C4-2B (cell line): ENCODE results near the gene ICA1L.
A peak's percentile ranks its signal among the peaks of the same experiment; 100 is the strongest.

Source experiments
- H3K27ac ChIP-seq: fragments of 450-650 bp; 2 replicates; pipeline ENCODE4 v1.5.1; 2017
- CTCF ChIP-seq: fragments of 450-650 bp; conservative IDR thresholded peaks from 2 replicates; pipeline ENCODE4 v1.5.1; 2017; ENCODE audit warnings: mild to moderate bottlenecking
- ZFX ChIP-seq: fragments of 450-650 bp; IDR thresholded peaks from 2 replicates; pipeline ENCODE4 v1.6.1; 2017

ICA1L gene

GRCh38 chr2:202841090-202841867, 30.3 kb downstream of the ICA1L start:
- no peak for TF ChIP-seq ZFX
- TF ChIP-seq CTCF: no peak
- H3K27ac ChIP-seq: no peak overlapping the region

GRCh38 chr2:202831242-202832220, 40.0 kb downstream of the ICA1L start:
- TF ChIP-seq ZFX: no peak
- TF ChIP-seq CTCF: peak; percentile 81
- no peak overlapping the region for H3K27ac ChIP-seq

- H3K27ac ChIP-seq: no peak overlapping the region
- TF ChIP-seq CTCF (no peak), ZFX (no peak)
Observed at GRCh38 chr2:202824901-202825300, 46.7 kb downstream of the ICA1L start.

- no peak for TF ChIP-seq CTCF
- TF ChIP-seq ZFX: no peak
- no peak overlapping the region for H3K27ac ChIP-seq
Observed at GRCh38 chr2:202822411-202822810, 49.2 kb downstream of the ICA1L start.

GRCh38 chr2:202821206-202822160, 50.1 kb downstream of the ICA1L start:
- TF ChIP-seq ZFX: no peak
- TF ChIP-seq CTCF: no peak
- H3K27ac ChIP-seq: no peak overlapping the region

GRCh38 chr2:202818321-202818720, 53.2 kb downstream of the ICA1L start:
- no peak overlapping the region for H3K27ac ChIP-seq
- TF ChIP-seq CTCF (no peak), ZFX (no peak)
